Ascending aorta (tissue), 2 donors: ENCODE results near the gene CAST. TPM values are rescaled to one million over a fixed set of nuclear protein-coding genes. Genes with fewer than 3 reads are reported as not detected.

Experiments used
- DNase-seq, 2 donors: peaks; one replicate each; pipeline ENCODE4 v3.0.0-alpha.2; 2019; ENCODE audit warnings: low spot score in 2 of 2
- H3K27ac ChIP-seq, 2 donors: fragments of 200-600 bp; sonication (generic); one replicate each; pipeline ENCODE4 v1.5.1; 2016 to 2017; ENCODE audit warnings: mild to moderate bottlenecking in 1 of 2
- H3K27me3 ChIP-seq: fragments of 200-600 bp; sonication (generic); one replicate; pipeline ENCODE4 v1.5.1; 2017
- H3K36me3 ChIP-seq, 2 donors: fragments of 200-600 bp; sonication (generic); one replicate each; pipeline ENCODE4 v1.5.1; 2016
- H3K4me1 ChIP-seq, 2 donors: fragments of 200-600 bp; sonication (generic); one replicate each; pipeline ENCODE4 v1.5.1; 2016 to 2017; ENCODE audit warnings: mild to moderate bottlenecking in 1 of 2
- H3K4me3 ChIP-seq, 2 donors: fragments of 200-600 bp; sonication (generic); one replicate each; pipeline ENCODE4 v1.5.1; 2016 to 2017; ENCODE audit warnings: mild to moderate bottlenecking in 1 of 2
- H3K9me3 ChIP-seq, 2 donors: fragments of 200-600 bp; sonication (generic); one replicate each; pipeline ENCODE4 v1.5.1; 2016
- CTCF ChIP-seq, 3 experiments: fragments of 200-600 bp in 2 of 3; fragments of 450-650 bp in 1 of 3; sonication (generic) in 2 of 3; IDR thresholded peaks; one replicate each; pipeline ENCODE4 v1.5.1; 2016 to 2019; ENCODE audit warnings: antibody characterized with exemption in 3 of 3, mild to moderate bottlenecking in 1 of 3, moderate library complexity in 1 of 3
- intact Hi-C: fragments of 100-400 bp; cut with DNase I; formaldehyde crosslinking; loops from one replicate; pipeline ENCODE4 v1.15.1; 2023
- total RNA-seq: library from RNA; depleted of rRNA; stranded (reverse); fragments of >200 nt; gene quantifications from one replicate; pipeline ENCODE4 v1.1.0, GENCODE V29; 2016

CAST gene
- total RNA-seq, 1 donor from 2014 or later: 266 TPM

- no peak for DNase-seq
- peaks cover 65 to 82% of the 10 kb centered on the region in 2 donors for H3K36me3 ChIP-seq
- H3K4me1 ChIP-seq: peaks cover 2 to 8% of the 10 kb centered on the region in 2 donors
- H3K27me3 ChIP-seq: no peaks in the 10 kb centered on the region
- H3K9me3 ChIP-seq: no peaks in the 10 kb centered on the region
- intact Hi-C loops: no loop called here
- TF ChIP-seq CTCF (IDR thresholded peaks at IDR 0.05): no peak
- H3K4me3 ChIP-seq: no peak overlapping the region
- no peak overlapping the region for H3K27ac ChIP-seq
Observed at GRCh38 chr5:96775689-96776088, 113.5 kb downstream of the CAST start.

- Histone ChIP-seq H3K36me3 (peaks cover 56 to 73% of the 10 kb centered on the region in 2 donors), H3K9me3 (no peaks in the 10 kb centered on the region), H3K4me3 (no peak overlapping the region), H3K27ac (peak overlapping the region in 1 of 2 donors; percentile 44), H3K4me1 (peaks cover 5 to 11% of the 10 kb centered on the region in 2 donors), H3K27me3 (no peaks in the 10 kb centered on the region)
- TF ChIP-seq CTCF (IDR thresholded peaks at IDR 0.05): no peak
- no peak for DNase-seq
- intact Hi-C loops: no loop called here
Observed at GRCh38 chr5:96776621-96777020, 114.4 kb downstream of the CAST start.

GRCh38 chr5:96778409-96778808 is 116.2 kb downstream of the CAST start:
- Histone ChIP-seq H3K4me1 (peaks cover 5 to 11% of the 10 kb centered on the region in 2 donors), H3K36me3 (peaks cover 44 to 61% of the 10 kb centered on the region in 2 donors), H3K9me3 (no peaks in the 10 kb centered on the region), H3K27ac (peak overlapping the region in 1 of 2 donors; percentile 1), H3K27me3 (no peaks in the 10 kb centered on the region), H3K4me3 (no peak overlapping the region)
- no peak for TF ChIP-seq CTCF (IDR thresholded peaks at IDR 0.05)
- DNase-seq: no peak
- intact Hi-C loops: no loop called here

- Histone ChIP-seq H3K4me1 (peaks cover 5 to 11% of the 10 kb centered on the region in 2 donors), H3K4me3 (no peak overlapping the region), H3K27ac (peak overlapping the region; percentile 46 to 64), H3K27me3 (no peaks in the 10 kb centered on the region), H3K9me3 (peaks cover 5 to 6% of the 10 kb centered on the region in 2 donors), H3K36me3 (peaks cover 30 to 62% of the 10 kb centered on the region in 2 donors)
- intact Hi-C loops: no loop called here
- no peak for DNase-seq
- no peak for TF ChIP-seq CTCF (IDR thresholded peaks at IDR 0.05)
Observed at GRCh38 chr5:96780626-96781025, 118.5 kb downstream of the CAST start.

DNA sequence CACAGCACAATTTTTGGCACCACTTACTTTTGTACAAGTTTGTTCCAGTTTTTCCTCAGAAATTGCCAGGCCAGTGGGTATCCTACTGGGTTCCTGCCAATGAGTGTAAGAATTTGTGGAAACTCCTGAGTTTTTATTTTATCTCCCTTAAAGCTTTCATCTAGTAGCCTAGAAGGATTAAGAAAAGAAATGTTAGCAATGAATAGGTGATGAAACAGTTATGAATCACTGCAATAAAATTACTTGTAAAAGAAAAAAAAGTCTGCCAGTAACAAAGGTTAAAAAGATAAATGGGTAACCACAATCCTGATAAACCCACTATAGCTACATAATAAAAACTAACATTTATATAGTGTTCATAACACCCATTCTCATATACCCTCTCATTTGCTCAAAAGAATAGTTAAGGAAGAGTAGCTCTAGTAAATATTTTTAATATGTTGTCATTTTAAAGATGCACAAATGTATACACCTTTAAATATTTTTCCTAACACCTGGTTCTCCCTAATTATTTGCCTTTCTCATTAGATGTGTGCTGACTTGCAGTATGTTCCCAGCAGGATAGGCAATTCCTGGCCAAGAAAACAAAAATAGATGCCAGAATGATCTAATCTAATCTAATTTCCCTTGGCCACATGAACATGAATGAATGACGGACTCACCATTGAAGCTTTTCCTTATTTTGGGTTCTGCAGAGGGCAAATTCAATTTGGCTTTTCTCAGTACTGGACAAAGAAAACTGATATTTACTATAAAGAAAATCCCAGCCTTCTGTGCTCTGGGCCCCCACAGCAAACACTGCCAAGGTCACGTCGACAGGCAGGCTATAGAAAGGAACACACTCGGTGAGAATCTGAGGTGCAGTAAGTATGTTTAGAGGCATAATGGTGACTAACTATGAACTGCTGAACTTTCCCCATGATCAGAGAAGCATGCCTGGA is 119.1 kb downstream of the CAST start:
- Histone ChIP-seq H3K4me1 (peaks cover 5 to 11% of the 10 kb centered on the region in 2 donors), H3K36me3 (peaks cover 27 to 63% of the 10 kb centered on the region in 2 donors), H3K9me3 (peaks cover 5 to 6% of the 10 kb centered on the region in 2 donors), H3K4me3 (no peak overlapping the region), H3K27me3 (no peaks in the 10 kb centered on the region), H3K27ac (peak overlapping the region; percentile 46 to 64)
- DNase-seq: no peak
- intact Hi-C loops: no loop called here
- TF ChIP-seq CTCF (IDR thresholded peaks at IDR 0.05): no peak
